Astrocyte of the cerebellum (primary cell): ENCODE data around the gene GNGT2.
"Not testable (repeated sequence)": the region's sequence is repeated elsewhere in the genome, so short reads cannot be mapped to it uniquely, and the experiment has no call there.

Source experiments
- DNase-seq: peaks from one replicate; pipeline ENCODE4 v3.0.0-alpha.2; 2011; ENCODE audit warnings: low read depth
- H3K4me3 ChIP-seq: 2 replicates; pipeline ENCODE4 v1.5.1; 2011; ENCODE audit warnings: mild to moderate bottlenecking, low read depth, low read length, moderate library complexity
- in situ Hi-C: cut with HindIII; loops from 2 replicates; pipeline ENCODE4 v1.10.0; 2017; ENCODE audit warnings: low sequenced_read_pairs
- TF ChIP-seq, protein P1 (sequence below): IDR thresholded peaks from 2 replicates; pipeline ENCODE4 v1.5.1; 2012; ENCODE audit warnings: low read length, low read depth, moderate library complexity, mild to moderate bottlenecking; ENCODE audit errors: missing control alignments

Gene GNGT2

DNA sequence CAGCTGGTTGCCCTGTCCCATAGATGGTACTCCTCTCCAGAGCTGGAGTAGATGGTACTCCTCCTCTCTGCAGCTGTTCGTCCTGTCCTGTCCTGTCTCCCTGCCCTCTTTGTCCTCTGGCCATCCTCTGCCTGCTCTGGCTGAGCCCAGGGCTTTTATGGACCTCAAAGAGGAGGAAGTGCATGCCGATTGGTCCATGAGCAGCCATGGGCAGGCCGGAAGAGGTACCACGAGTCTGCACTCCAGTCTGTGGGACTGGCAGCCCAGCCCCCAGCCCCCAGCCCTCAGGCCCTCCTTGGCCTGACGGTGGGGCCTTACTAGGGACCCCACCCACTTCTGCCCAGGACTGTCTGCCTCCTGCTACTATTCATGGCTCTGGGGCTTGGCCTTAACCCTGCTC, 27.0 kb downstream of the GNGT2 start:
- no peak overlapping the region for H3K4me3 ChIP-seq
- in situ Hi-C loops, result no loop called here
- DNase-seq, result no peak
- TF ChIP-seq, protein P1, sequence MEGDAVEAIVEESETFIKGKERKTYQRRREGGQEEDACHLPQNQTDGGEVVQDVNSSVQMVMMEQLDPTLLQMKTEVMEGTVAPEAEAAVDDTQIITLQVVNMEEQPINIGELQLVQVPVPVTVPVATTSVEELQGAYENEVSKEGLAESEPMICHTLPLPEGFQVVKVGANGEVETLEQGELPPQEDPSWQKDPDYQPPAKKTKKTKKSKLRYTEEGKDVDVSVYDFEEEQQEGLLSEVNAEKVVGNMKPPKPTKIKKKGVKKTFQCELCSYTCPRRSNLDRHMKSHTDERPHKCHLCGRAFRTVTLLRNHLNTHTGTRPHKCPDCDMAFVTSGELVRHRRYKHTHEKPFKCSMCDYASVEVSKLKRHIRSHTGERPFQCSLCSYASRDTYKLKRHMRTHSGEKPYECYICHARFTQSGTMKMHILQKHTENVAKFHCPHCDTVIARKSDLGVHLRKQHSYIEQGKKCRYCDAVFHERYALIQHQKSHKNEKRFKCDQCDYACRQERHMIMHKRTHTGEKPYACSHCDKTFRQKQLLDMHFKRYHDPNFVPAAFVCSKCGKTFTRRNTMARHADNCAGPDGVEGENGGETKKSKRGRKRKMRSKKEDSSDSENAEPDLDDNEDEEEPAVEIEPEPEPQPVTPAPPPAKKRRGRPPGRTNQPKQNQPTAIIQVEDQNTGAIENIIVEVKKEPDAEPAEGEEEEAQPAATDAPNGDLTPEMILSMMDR, result no peak

- in situ Hi-C loops, result no loop called here
- TF ChIP-seq, protein P1, result no peak
- H3K4me3 ChIP-seq, result no peak overlapping the region
- no peak for DNase-seq
These were observed 29.3 kb downstream of the GNGT2 start for GRCh38 chr17:49180998-49181635.

DNA sequence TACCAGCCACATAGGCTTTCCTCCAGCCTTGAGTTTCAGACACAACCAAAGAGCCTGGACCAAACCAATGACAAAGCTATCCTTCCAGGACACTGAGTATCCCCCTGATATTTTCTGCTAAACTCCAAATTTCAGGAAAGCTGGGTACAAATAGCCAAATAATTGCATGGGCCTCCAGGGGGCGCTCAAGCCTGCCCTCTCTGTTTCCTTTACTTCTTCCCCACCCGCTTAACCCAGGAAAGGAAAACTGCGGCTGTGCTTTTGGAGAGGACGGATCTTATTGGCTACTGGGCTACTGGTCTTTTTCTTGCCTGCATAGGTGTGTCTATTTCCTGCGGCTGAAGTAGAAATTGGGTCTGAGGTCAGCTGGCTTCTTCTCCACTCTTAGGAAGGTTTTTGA, 30.1 kb downstream of the GNGT2 start:
- in situ Hi-C loops, result no loop called here
- no peak overlapping the region for H3K4me3 ChIP-seq
- TF ChIP-seq, protein P1, result peak; percentile 74
- peak; percentile 11 for DNase-seq

- H3K4me3 ChIP-seq, in situ Hi-C loops, DNase-seq: not testable (repeated sequence)
These were observed 34.4 kb downstream of the GNGT2 start for GRCh38 chr17:49175978-49176377.

DNA sequence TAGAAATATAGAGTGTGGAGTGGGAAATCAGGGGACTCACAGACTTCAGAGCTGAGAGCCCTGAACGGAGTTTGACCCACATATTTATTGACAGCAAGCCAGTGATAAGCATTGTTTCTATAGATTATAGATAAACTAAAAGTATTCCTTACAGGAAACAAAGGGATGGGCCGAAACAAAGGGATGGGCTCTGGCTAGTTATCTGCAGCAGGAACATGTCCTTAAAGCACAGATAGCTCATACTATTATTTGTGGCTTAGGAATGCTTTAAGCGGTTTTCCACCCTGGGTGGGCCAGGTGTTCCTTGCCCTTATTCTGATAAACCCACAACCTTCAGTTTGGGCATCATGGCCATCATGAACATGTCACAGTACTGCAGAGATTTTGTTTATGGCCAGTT, 39.7 kb downstream of the GNGT2 start:
- H3K4me3 ChIP-seq, DNase-seq, in situ Hi-C loops: not testable (repeated sequence)

GRCh38 chr17:49170216-49170615, 40.2 kb downstream of the GNGT2 start:
- no peak overlapping the region for H3K4me3 ChIP-seq
- TF ChIP-seq, protein P1, result no peak
- no peak for DNase-seq
- in situ Hi-C loops, result no loop called here

DNA sequence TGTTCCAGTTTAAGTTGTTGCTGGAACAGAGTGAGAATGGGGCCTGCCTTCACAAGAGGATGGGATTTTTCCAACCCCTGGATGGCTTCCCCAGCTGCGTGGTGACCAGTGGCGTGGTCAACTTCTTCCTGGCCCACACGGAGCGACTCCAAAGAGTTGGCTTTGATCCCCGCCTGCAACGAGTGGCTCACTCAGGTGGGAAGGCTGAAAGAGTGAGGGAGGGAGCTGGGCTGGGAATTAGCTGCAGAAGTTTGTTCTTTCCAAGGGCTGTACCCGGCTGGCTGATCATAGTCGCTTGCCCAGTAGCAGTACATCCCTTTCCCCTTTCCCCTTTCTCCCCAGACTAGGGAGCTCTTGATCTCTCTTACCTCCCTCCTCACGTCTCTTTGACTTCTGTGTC, 41.7 kb downstream of the GNGT2 start:
- in situ Hi-C loops, result no loop called here
- no peak overlapping the region for H3K4me3 ChIP-seq
- no peak for DNase-seq
- TF ChIP-seq, protein P1, result no peak

GRCh38 chr17:49165143-49165542, 45.2 kb downstream of the GNGT2 start:
- DNase-seq, result no peak
- no peak overlapping the region for H3K4me3 ChIP-seq
- TF ChIP-seq, protein P1, result no peak
- in situ Hi-C loops, result no loop called here
